GM19043 (cell line): ENCODE measurements around the gene KDM6A.
"Not testable (repeated sequence)": the region's sequence is repeated elsewhere in the genome, so short reads cannot be mapped to it uniquely, and the experiment has no call there.

Experiments used
- ATAC-seq: cut with Tn5 transposase; IDR thresholded peaks from one replicate; pipeline ENCODE4 v1.9.1; 2021; ENCODE audit warnings: low read depth; ENCODE audit not compliant: unreplicated experiment

The KDM6A gene

GRCh38 chrX:45063319-45064095, 190.5 kb downstream of the KDM6A start:
- ATAC-seq = no peak

- ATAC-seq = no peak
These were observed 195.6 kb downstream of the KDM6A start for GRCh38 chrX:45068569-45068968.

- ATAC-seq = no peak
These were observed 197.4 kb downstream of the KDM6A start for GRCh38 chrX:45070116-45071007.

GRCh38 chrX:45073011-45073410, 200.0 kb downstream of the KDM6A start:
- ATAC-seq = not testable (repeated sequence)

GRCh38 chrX:45077748-45078424, 204.9 kb downstream of the KDM6A start:
- ATAC-seq = peak; percentile 64

GRCh38 chrX:45083314-45083713, 210.3 kb downstream of the KDM6A start:
- no peak for ATAC-seq

- ATAC-seq = no peak
These were observed 237.5 kb downstream of the KDM6A start for GRCh38 chrX:45110494-45110893.

GRCh38 chrX:45126158-45126557, 253.2 kb downstream of the KDM6A start:
- ATAC-seq = no peak

- no peak for ATAC-seq
These were observed 256.0 kb downstream of the KDM6A start for GRCh38 chrX:45128896-45129454.

GRCh38 chrX:45133465-45133864, 260.5 kb downstream of the KDM6A start:
- ATAC-seq = no peak

- no peak for ATAC-seq
These were observed 261.3 kb downstream of the KDM6A start for GRCh38 chrX:45134315-45134731.

- ATAC-seq = no peak
These were observed 261.8 kb downstream of the KDM6A start for GRCh38 chrX:45134775-45135174.

GRCh38 chrX:45135391-45136075, 262.5 kb downstream of the KDM6A start:
- not testable (repeated sequence) for ATAC-seq

GRCh38 chrX:45137531-45137930, 264.5 kb downstream of the KDM6A start:
- no peak for ATAC-seq

- ATAC-seq = no peak
These were observed 265.5 kb downstream of the KDM6A start for GRCh38 chrX:45138525-45138924.

GRCh38 chrX:45140812-45141211, 267.8 kb downstream of the KDM6A start:
- ATAC-seq = no peak

GRCh38 chrX:45142185-45142584, 269.2 kb downstream of the KDM6A start:
- no peak for ATAC-seq

GRCh38 chrX:45143455-45143854, 270.5 kb downstream of the KDM6A start:
- no peak for ATAC-seq

- ATAC-seq = no peak
These were observed 272.7 kb downstream of the KDM6A start for GRCh38 chrX:45145492-45146215.
